LNCaP clone FGC (cell line): ENCODE results near the gene SLCO1A2.

ENCODE experiments used
- DNase-seq: peaks from one replicate; pipeline ENCODE4 v3.0.0-alpha.2; 2011; ENCODE audit warnings: low read depth
- H3K4me3 ChIP-seq: 2 replicates; pipeline ENCODE4 v1.5.1; 2011; ENCODE audit warnings: mild to moderate bottlenecking, low read depth, low read length, control low read depth
- CTCF ChIP-seq: IDR thresholded peaks from 2 replicates; pipeline ENCODE4 v1.5.1; 2012; ENCODE audit warnings: mild to moderate bottlenecking; ENCODE audit not compliant: control insufficient read depth, insufficient read depth; ENCODE audit errors: extremely low read depth

The SLCO1A2 gene

DNA sequence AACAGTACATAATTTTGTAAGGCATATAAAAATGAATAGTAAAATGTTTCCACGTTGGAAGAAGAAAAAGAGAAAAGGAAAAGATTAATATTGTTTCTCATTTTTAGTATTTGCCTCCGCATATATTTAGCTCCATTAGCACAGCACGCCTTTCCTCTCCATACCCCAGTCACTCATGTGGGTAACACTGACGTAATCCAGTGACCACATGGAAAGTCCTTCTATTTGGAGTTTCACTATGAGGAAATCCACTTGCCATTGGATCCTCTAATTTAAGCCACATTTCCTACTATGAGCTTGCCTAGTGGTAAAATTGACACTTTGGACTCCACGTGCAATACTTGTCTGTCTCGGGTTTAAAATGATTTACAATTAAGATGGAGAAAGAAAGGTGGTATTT is 5.7 kb upstream of the SLCO1A2 start:
- no peak for DNase-seq
- TF ChIP-seq CTCF, result no peak
- H3K4me3 ChIP-seq, result no peak overlapping the region

- no peak for TF ChIP-seq CTCF
- no peak for DNase-seq
- no peak overlapping the region for H3K4me3 ChIP-seq
Measured at GRCh38 chr12:21339921-21340320, 5.2 kb upstream of the SLCO1A2 start.

- TF ChIP-seq CTCF, result no peak
- H3K4me3 ChIP-seq, result no peak overlapping the region
- DNase-seq, result no peak
Measured at GRCh38 chr12:21337959-21338744, 3.4 kb upstream of the SLCO1A2 start.

DNA sequence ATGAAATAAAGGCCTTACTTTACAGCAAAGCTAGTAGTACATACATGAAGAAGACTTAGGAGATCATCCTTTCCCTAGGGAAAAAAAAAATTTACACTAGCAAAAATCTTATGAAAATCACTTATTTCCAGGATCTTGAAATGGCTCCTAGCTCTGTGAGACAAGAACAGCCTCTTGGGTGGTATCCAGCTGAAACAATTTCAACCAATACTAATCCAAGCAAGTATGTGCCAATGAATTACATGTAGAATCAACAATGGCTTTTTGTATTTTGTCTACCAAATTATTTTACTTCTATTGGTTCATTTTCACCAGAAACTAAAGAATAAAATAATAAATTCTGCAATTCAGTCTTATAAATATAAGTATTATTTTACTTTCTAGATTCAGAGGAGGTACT is 2.7 kb upstream of the SLCO1A2 start:
- DNase-seq, result no peak
- no peak for TF ChIP-seq CTCF
- no peak overlapping the region for H3K4me3 ChIP-seq

- no peak for TF ChIP-seq CTCF
- H3K4me3 ChIP-seq, result no peak overlapping the region
- peak; percentile 90 for DNase-seq
Measured at GRCh38 chr12:21336656-21337055, 1.9 kb upstream of the SLCO1A2 start.

- no peak overlapping the region for H3K4me3 ChIP-seq
- TF ChIP-seq CTCF, result no peak
- DNase-seq, result no peak
Measured at GRCh38 chr12:21330682-21331253, 3.9 kb downstream of the SLCO1A2 start.
